Activated naive CD8-positive, alpha-beta T cell treated with anti-CD3 and anti-CD28 coated beads for 36 hours (primary cell): Measurements from ENCODE around the gene CD1D. TPM values are rescaled to one million over a fixed set of nuclear protein-coding genes. Genes with fewer than 3 reads are reported as not detected.
"Not testable (repeated sequence)": the region's sequence is repeated elsewhere in the genome, so short reads cannot be mapped to it uniquely, and the experiment has no call there.

Experiments used
- DNase-seq: peaks from one replicate; pipeline ENCODE4 v3.0.0; 2021
- H3K27ac Mint-ChIP-seq: one replicate; pipeline ENCODE4 v1.8.0; 2022; ENCODE audit warnings: mild to moderate bottlenecking, moderate library complexity, mixed read lengths
- H3K27me3 Mint-ChIP-seq: one replicate; pipeline ENCODE4 v1.8.0; 2022; ENCODE audit warnings: mild to moderate bottlenecking, mixed read lengths
- H3K36me3 Mint-ChIP-seq: one replicate; pipeline ENCODE4 v1.8.0; 2021; ENCODE audit warnings: mild to moderate bottlenecking, mixed read lengths
- H3K4me1 Mint-ChIP-seq: one replicate; pipeline ENCODE4 v1.8.0; 2021; ENCODE audit warnings: mixed read lengths
- H3K4me3 Mint-ChIP-seq: one replicate; pipeline ENCODE4 v1.8.0; 2022; ENCODE audit warnings: mild to moderate bottlenecking, moderate library complexity, mixed read lengths
- H3K9me3 Mint-ChIP-seq: one replicate; pipeline ENCODE4 v1.8.0; 2022; ENCODE audit warnings: mixed read lengths
- total RNA-seq, 2 experiments: library from RNA; stranded (reverse); gene quantifications; one replicate each; pipeline ENCODE4 v1.2.3, GENCODE V29; 2021

CD1D gene
- total RNA-seq, 2 experiments from 2014 or later: not detected

GRCh38 chr1:158189624-158190023 lies 8.9 kb downstream of the CD1D start:
- H3K27ac Mint-ChIP-seq: no peak overlapping the region
- H3K4me1 Mint-ChIP-seq: no peaks in the 10 kb centered on the region
- no peak overlapping the region for H3K4me3 Mint-ChIP-seq
- peaks cover 2% of the 10 kb centered on the region for H3K9me3 Mint-ChIP-seq
- no peak for DNase-seq
- no peaks in the 10 kb centered on the region for H3K36me3 Mint-ChIP-seq
- peaks cover 25% of the 10 kb centered on the region for H3K27me3 Mint-ChIP-seq

- peaks cover 25% of the 10 kb centered on the region for H3K27me3 Mint-ChIP-seq
- DNase-seq: no peak
- H3K27ac Mint-ChIP-seq: no peak overlapping the region
- H3K36me3 Mint-ChIP-seq: no peaks in the 10 kb centered on the region
- no peaks in the 10 kb centered on the region for H3K4me1 Mint-ChIP-seq
- H3K4me3 Mint-ChIP-seq: no peak overlapping the region
- H3K9me3 Mint-ChIP-seq: peaks cover 2% of the 10 kb centered on the region
Observed at GRCh38 chr1:158191299-158191698, 10.6 kb downstream of the CD1D start.

- no peak for DNase-seq
- Mint-ChIP-seq H3K4me3 (no peak overlapping the region), H3K36me3 (no peaks in the 10 kb centered on the region), H3K4me1 (no peaks in the 10 kb centered on the region), H3K27me3 (peaks cover 27% of the 10 kb centered on the region), H3K9me3 (peaks cover 2% of the 10 kb centered on the region), H3K27ac (no peak overlapping the region)
Observed at GRCh38 chr1:158196461-158196860, 15.8 kb downstream of the CD1D start.

- peaks cover 34% of the 10 kb centered on the region for H3K27me3 Mint-ChIP-seq
- no peak overlapping the region for H3K27ac Mint-ChIP-seq
Observed at GRCh38 chr1:158199849-158200248, 19.2 kb downstream of the CD1D start.

DNA sequence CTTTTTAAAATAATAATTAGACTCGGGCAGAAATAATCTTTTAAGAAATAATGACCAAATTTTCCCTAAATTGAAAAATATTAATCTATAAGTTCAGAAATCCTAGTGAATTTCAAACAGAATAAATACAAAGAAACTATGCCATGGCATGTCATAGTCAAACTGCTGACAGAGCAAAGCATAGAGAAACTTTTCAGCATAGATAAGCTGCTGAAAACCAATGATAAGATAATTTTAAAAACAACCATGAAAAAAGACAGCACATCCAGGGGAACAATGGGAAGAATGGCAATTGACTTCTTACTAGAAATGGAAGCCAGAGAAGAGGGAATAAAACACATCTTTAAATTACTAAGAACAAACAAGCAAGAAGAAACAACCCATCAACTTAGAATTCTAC lies 19.8 kb downstream of the CD1D start:
- no peaks in the 10 kb centered on the region for H3K9me3 Mint-ChIP-seq
- H3K27me3 Mint-ChIP-seq: peaks cover 39% of the 10 kb centered on the region
- H3K27ac Mint-ChIP-seq: no peak overlapping the region

More at GRCh38 chr1:158199849-158200248, 19.2 kb downstream of the CD1D start:
- Mint-ChIP-seq H3K36me3 (no peaks in the 10 kb centered on the region), H3K4me1 (peaks cover 9% of the 10 kb centered on the region), H3K9me3 (no peaks in the 10 kb centered on the region), H3K4me3 (no peak overlapping the region)
- DNase-seq: no peak

GRCh38 chr1:158203693-158204457 lies 23.2 kb downstream of the CD1D start:
- no peak overlapping the region for H3K4me3 Mint-ChIP-seq
- H3K27ac Mint-ChIP-seq: no peak overlapping the region
- H3K36me3 Mint-ChIP-seq: no peaks in the 10 kb centered on the region
- peaks cover 52% of the 10 kb centered on the region for H3K27me3 Mint-ChIP-seq
- H3K9me3 Mint-ChIP-seq: no peaks in the 10 kb centered on the region
- no peak for DNase-seq
- peaks cover 9% of the 10 kb centered on the region for H3K4me1 Mint-ChIP-seq

More for the DNA sequence above, 19.8 kb downstream of the CD1D start:
- Mint-ChIP-seq H3K4me3 (no peak overlapping the region), H3K36me3 (no peaks in the 10 kb centered on the region), H3K4me1 (peaks cover 9% of the 10 kb centered on the region)
- DNase-seq: no peak

- DNase-seq: no peak
- peaks cover 9% of the 10 kb centered on the region for H3K4me1 Mint-ChIP-seq
- H3K9me3 Mint-ChIP-seq: no peaks in the 10 kb centered on the region
- peaks cover 54% of the 10 kb centered on the region for H3K27me3 Mint-ChIP-seq
- H3K36me3 Mint-ChIP-seq: no peaks in the 10 kb centered on the region
- no peak overlapping the region for H3K4me3 Mint-ChIP-seq
- no peak overlapping the region for H3K27ac Mint-ChIP-seq
Observed at GRCh38 chr1:158204458-158204827, 23.7 kb downstream of the CD1D start.

DNA sequence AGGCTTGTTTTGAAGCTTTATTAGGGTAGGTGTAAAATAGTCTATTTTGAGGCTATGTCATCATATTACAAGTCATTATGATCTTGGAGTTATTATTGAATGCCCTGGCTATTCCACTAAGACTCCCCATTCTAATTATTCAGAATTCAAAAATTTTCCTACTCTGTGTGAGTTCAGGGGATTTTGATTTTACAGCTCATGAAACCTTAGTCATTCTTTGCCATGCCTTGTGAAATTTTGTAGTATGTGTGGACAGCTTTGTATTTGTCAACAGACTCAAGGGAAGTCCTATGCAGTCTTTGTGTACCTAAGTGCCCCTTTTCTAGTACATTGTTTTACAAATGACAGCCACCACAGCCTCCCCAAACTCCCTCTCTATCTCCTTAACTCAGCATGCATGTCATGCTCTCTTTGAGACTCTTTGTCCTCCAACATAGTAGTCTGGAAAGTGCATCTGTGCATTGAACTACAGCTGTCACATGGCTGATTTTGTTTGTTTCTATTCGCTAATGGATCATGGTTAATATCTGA lies 28.0 kb downstream of the CD1D start:
- peaks cover 61% of the 10 kb centered on the region for H3K27me3 Mint-ChIP-seq
- no peak overlapping the region for H3K27ac Mint-ChIP-seq
- peaks cover 8% of the 10 kb centered on the region for H3K4me1 Mint-ChIP-seq
- no peaks in the 10 kb centered on the region for H3K36me3 Mint-ChIP-seq
- H3K4me3 Mint-ChIP-seq: no peak overlapping the region
- DNase-seq: no peak
- H3K9me3 Mint-ChIP-seq: no peaks in the 10 kb centered on the region

GRCh38 chr1:158212320-158212719 lies 31.6 kb downstream of the CD1D start:
- peaks cover 41% of the 10 kb centered on the region for H3K27me3 Mint-ChIP-seq
- no peak overlapping the region for H3K27ac Mint-ChIP-seq
- no peak overlapping the region for H3K4me3 Mint-ChIP-seq
- peaks cover 2% of the 10 kb centered on the region for H3K4me1 Mint-ChIP-seq
- H3K36me3 Mint-ChIP-seq: no peaks in the 10 kb centered on the region
- no peak for DNase-seq
- no peaks in the 10 kb centered on the region for H3K9me3 Mint-ChIP-seq

DNA sequence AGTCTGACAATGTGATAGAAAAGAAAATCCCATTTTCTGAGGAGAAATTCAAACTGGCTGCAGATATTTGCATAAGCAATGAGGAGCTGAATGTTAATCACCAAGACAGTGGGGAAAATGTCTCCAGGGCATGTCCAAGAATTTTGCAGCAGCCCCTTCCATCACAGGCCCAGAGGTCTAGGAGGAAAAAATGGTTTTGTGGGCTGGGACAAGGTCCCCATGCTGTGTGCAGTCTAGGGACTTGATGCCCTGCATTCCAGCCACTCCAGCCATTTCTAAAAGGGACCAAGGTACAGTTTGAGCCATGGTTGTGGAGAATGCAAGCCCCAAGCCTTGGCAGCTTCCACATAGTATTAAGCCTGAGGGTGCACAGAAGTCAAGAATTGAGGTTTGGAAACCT lies 42.8 kb downstream of the CD1D start:
- not testable (repeated sequence) for H3K36me3 Mint-ChIP-seq, H3K27ac Mint-ChIP-seq, H3K4me1 Mint-ChIP-seq, DNase-seq, H3K4me3 Mint-ChIP-seq
- peaks cover 32% of the 10 kb centered on the region for H3K27me3 Mint-ChIP-seq
- peaks cover 22% of the 10 kb centered on the region for H3K9me3 Mint-ChIP-seq

DNA sequence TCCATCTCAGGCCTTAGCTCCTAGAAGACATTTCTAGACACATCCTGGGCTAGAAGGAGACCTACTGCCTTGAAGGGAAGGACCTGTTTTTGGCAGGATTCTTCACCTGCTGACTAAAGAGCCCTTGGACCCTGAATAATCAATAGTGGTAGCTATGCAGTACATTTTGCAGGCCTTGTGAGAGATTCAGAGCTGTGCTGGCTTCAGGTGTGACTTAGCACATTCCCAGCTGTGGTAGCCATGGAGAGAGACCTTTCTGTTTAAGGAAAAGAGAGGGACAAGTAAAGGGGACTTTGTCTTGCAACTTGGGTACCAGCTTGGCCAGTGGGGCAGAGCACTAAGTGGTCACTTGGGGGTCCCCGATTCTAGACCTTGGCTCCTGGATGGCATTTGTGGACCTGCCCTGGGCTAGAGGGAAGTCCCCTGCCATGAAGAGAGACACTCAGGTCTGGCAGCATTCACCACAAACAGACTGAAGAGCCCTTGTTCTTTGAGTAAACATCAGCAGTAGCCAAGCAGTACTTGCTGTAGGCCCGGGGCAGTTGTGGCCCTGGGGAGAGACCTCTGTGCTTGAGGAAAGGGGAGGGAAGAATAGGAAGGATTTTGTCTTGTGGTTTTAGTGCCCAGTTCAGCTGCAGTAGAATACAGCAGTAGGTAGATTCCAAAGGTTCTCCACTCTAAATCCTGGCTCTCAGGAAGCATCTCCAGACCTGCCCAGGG lies 47.4 kb downstream of the CD1D start:
- Mint-ChIP-seq H3K4me3 (no peak overlapping the region), H3K36me3 (peaks cover 6% of the 10 kb centered on the region), H3K9me3 (peaks cover 15% of the 10 kb centered on the region), H3K4me1 (no peaks in the 10 kb centered on the region), H3K27ac (no peak overlapping the region), H3K27me3 (peaks cover 50% of the 10 kb centered on the region)
- DNase-seq: no peak

Other genes starting within 250 kb of the CD1D start
- gene KIRREL1, start 187.2 kb upstream of the CD1D start, total RNA-seq: under 1 TPM; 0.10 to 0.16 TPM
- gene CD1A, start 73.5 kb downstream of the CD1D start, total RNA-seq: under 1 TPM; 0.40 to 0.60 TPM
- gene CD1C, start 109.0 kb downstream of the CD1D start, total RNA-seq: under 1 TPM; 0.24 to 0.29 TPM
- gene CD1B, start 150.6 kb downstream of the CD1D start, total RNA-seq: not detected
- not detected for gene CD1E, start 173.0 kb downstream of the CD1D start, total RNA-seq
- gene OR10T2, start 218.6 kb downstream of the CD1D start, total RNA-seq: not detected
- not detected for gene OR10K2, start 245.3 kb downstream of the CD1D start, total RNA-seq